ENCODE results near the gene ROBO1. TPM values are rescaled to one million over a fixed set of nuclear protein-coding genes. Genes with fewer than 3 reads are reported as not detected.

ROBO1 gene
- total RNA-seq, 1 donor from 2014 or later: 78.0 TPM

DNA sequence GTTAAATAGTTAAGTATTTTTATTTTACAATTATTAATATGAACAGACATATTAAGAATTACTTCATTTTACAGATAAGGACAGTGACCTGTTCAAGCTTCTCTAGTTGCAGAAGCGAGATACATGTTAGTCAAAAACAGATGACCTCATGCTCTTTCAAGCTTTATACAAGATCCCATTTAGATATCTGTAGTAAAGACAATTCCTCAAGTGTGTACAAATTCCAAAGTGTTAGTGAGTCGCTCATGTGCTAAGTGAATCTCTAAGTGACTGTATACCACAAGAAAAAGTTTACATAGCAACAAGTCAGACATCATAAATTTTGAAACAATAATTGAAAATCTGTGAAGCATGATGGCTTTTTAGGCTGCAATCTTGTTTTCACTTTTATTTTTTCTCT lies 293.8 kb downstream of the ROBO1 start:
- no peaks in the 10 kb centered on the region for H3K27me3 Mint-ChIP-seq
- TF ChIP-seq, protein P1, sequence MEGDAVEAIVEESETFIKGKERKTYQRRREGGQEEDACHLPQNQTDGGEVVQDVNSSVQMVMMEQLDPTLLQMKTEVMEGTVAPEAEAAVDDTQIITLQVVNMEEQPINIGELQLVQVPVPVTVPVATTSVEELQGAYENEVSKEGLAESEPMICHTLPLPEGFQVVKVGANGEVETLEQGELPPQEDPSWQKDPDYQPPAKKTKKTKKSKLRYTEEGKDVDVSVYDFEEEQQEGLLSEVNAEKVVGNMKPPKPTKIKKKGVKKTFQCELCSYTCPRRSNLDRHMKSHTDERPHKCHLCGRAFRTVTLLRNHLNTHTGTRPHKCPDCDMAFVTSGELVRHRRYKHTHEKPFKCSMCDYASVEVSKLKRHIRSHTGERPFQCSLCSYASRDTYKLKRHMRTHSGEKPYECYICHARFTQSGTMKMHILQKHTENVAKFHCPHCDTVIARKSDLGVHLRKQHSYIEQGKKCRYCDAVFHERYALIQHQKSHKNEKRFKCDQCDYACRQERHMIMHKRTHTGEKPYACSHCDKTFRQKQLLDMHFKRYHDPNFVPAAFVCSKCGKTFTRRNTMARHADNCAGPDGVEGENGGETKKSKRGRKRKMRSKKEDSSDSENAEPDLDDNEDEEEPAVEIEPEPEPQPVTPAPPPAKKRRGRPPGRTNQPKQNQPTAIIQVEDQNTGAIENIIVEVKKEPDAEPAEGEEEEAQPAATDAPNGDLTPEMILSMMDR (IDR thresholded peaks at IDR 0.05; ENCODE audit: unreplicated experiment): no peak
- H3K27ac Mint-ChIP-seq: no peak overlapping the region
- no peak for DNase-seq (ENCODE audit: low spot score, unreplicated experiment)
- H3K4me1 Mint-ChIP-seq (ENCODE audit: low read depth): no peaks in the 10 kb centered on the region
- no peaks in the 10 kb centered on the region for H3K36me3 Mint-ChIP-seq (ENCODE audit: insufficient read depth)
- H3K4me3 Mint-ChIP-seq (ENCODE audit: low read depth): no peak overlapping the region
- no peaks in the 10 kb centered on the region for H3K9me3 Mint-ChIP-seq (ENCODE audit: low read depth)

DNA sequence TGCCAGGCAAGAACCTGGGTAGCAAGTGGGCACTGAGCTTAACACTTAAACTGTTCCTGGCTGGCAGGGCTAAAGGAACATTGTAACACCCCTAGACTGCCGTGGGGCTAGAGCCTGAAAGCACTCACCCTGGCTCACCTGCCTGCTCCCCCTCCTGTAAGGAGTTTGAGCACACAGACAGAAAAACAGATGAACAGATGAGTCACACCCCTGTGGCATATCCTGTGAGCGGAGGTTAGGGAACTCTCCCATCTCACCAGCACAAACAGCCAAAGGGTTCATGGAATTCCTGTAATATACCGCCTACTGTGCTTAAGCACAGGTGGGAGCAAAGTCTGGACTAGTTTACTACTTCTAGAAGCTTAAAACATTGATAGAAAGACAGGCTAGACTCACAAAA lies 300.1 kb downstream of the ROBO1 start:
- no peak overlapping the region for H3K4me3 Mint-ChIP-seq (ENCODE audit: low read depth)
- H3K27ac Mint-ChIP-seq: no peak overlapping the region
- TF ChIP-seq, protein P1 (IDR thresholded peaks at IDR 0.05; ENCODE audit: unreplicated experiment): no peak
- H3K36me3 Mint-ChIP-seq (ENCODE audit: insufficient read depth): no peaks in the 10 kb centered on the region
- H3K9me3 Mint-ChIP-seq (ENCODE audit: low read depth): peaks cover 3% of the 10 kb centered on the region
- no peaks in the 10 kb centered on the region for H3K4me1 Mint-ChIP-seq (ENCODE audit: low read depth)
- no peak for DNase-seq (ENCODE audit: low spot score, unreplicated experiment)
- no peaks in the 10 kb centered on the region for H3K27me3 Mint-ChIP-seq

DNA sequence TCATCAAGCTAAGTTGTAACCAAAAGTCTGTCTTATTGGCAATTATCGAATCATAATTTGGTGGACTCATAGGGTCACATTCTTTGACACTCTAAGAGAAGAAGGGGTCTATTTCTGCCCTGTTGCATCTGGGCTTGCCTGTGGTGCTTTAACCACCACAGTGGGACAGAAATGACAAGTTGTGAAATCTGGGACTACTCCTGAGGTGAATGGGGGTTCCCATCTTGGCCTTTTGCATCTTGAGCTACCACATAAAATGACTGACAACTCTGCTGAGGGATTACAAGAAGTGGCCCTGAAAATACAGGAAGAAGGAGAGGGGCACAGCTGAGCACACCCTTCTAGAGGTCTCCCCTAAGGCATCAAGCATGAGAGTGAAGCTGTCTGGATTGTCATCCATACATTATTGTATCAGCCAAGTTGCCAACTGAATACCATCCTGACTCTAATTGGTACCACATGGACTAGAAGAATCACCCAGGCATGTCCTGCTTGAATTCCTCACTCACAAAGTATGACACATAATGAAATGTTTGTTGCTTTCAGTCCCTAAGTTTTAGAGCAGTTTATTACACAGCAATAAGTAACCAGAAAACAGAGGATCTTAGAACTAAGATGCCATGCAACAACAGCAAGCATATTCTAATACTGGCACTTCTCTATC lies 306.5 kb downstream of the ROBO1 start:
- Mint-ChIP-seq H3K27me3 (no peaks in the 10 kb centered on the region), H3K27ac (no peak overlapping the region), H3K4me3 (ENCODE audit: low read depth) (no peak overlapping the region), H3K9me3 (ENCODE audit: low read depth) (peaks cover 3% of the 10 kb centered on the region), H3K36me3 (ENCODE audit: insufficient read depth) (no peaks in the 10 kb centered on the region), H3K4me1 (ENCODE audit: low read depth) (no peaks in the 10 kb centered on the region)
- DNase-seq (ENCODE audit: low spot score, unreplicated experiment): no peak
- TF ChIP-seq, protein P1 (IDR thresholded peaks at IDR 0.05; ENCODE audit: unreplicated experiment): no peak

DNA sequence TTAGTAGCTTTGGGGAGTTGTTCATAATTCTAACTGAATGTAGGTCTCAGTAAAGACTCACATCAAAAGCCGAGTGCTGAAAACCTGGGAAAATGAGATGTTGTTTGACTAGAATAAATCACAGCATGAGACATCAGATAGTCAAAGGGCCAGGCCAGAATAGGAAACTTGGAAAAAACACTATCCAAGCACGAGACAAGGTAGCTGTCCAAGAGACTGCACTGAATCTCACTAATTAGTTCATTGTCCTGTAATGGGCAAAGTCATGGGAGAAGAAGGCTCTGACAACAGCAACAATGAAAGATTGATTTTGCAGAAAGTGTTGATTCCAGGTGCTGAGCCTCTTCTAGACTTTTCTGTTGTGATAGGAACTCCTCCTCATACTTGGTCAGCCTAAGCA lies 314.2 kb downstream of the ROBO1 start:
- Mint-ChIP-seq H3K36me3 (ENCODE audit: insufficient read depth) (no peaks in the 10 kb centered on the region), H3K4me3 (ENCODE audit: low read depth) (no peak overlapping the region), H3K27ac (no peak overlapping the region), H3K27me3 (no peaks in the 10 kb centered on the region), H3K4me1 (ENCODE audit: low read depth) (no peaks in the 10 kb centered on the region), H3K9me3 (ENCODE audit: low read depth) (no peaks in the 10 kb centered on the region)
- no peak for DNase-seq (ENCODE audit: low spot score, unreplicated experiment)
- TF ChIP-seq, protein P1 (IDR thresholded peaks at IDR 0.05; ENCODE audit: unreplicated experiment): no peak

DNA sequence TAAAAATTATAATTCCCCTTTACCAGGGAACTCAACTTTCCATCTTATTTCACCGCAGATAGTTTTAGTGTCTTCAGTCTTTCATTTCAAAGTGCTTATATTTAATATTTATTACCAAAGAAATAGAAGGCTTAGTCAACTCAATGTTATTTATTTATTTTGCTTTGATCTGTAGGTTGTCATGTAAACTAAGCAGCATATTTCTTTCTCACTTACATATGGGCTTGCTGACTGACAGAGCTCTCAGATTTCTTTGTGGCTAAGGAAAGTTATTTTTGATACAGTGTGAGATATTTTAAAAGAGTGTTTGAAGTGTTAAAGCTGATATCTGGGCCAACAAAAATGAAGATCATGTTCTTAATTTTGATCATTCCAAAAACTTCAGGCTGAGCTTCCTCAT lies 331.4 kb downstream of the ROBO1 start:
- H3K9me3 Mint-ChIP-seq (ENCODE audit: low read depth): no peaks in the 10 kb centered on the region
- no peak for DNase-seq (ENCODE audit: low spot score, unreplicated experiment)
- H3K4me1 Mint-ChIP-seq (ENCODE audit: low read depth): no peaks in the 10 kb centered on the region
- no peak overlapping the region for H3K4me3 Mint-ChIP-seq (ENCODE audit: low read depth)
- TF ChIP-seq, protein P1 (IDR thresholded peaks at IDR 0.05; ENCODE audit: unreplicated experiment): no peak
- H3K27me3 Mint-ChIP-seq: no peaks in the 10 kb centered on the region
- no peak overlapping the region for H3K27ac Mint-ChIP-seq
- no peaks in the 10 kb centered on the region for H3K36me3 Mint-ChIP-seq (ENCODE audit: insufficient read depth)
